Embryonic facial prominence (tissue), 1 donor: ENCODE results near the gene LRRC4C.
"Not testable (repeated sequence)": the region's sequence is repeated elsewhere in the genome, so short reads cannot be mapped to it uniquely, and the experiment has no call there.

Source experiments
- DNase-seq: peaks from one replicate; pipeline ENCODE4 v3.0.0-alpha.2; 2016; ENCODE audit errors: extremely low spot score

LRRC4C gene

GRCh38 chr11:40877981-40878380 lies 581.5 kb downstream of the LRRC4C start:
- DNase-seq, result no peak

GRCh38 chr11:40877256-40877655 lies 582.2 kb downstream of the LRRC4C start:
- no peak for DNase-seq

DNA sequence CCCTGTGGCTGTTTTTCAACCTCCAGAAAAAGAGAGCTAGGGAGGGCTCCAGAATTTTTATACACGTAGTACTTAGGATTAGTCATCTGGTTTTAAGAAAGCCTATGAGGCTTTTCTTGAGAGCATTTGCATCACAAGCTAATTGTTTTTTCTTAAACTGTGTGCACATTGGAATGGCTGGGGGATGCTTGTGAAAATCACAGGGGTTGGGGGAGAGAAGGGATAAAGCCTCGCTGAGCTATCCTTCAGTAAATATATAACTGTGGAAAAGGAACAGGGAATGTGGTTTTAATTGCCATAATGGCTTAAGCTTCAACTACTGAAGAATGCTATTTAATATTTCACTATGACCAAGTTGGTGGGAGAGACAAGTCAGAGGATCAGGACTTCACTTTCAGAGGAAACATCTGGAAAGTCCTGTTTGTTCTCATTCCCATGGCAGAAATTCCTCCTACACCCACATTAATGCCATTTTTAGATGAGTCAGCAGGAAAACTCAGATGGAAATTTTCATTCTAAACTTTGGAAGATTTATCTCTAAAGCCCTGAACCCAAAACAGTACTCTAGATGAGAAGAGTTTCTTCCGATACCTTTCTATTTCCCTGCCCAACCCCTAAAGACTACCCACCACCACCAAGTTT lies 591.3 kb downstream of the LRRC4C start:
- DNase-seq, result no peak

- not testable (repeated sequence) for DNase-seq
Observed at GRCh38 chr11:40857754-40858153, 601.7 kb downstream of the LRRC4C start.

- no peak for DNase-seq
Observed at GRCh38 chr11:40842750-40843339, 616.6 kb downstream of the LRRC4C start.

GRCh38 chr11:40841231-40841630 lies 618.2 kb downstream of the LRRC4C start:
- no peak for DNase-seq

DNA sequence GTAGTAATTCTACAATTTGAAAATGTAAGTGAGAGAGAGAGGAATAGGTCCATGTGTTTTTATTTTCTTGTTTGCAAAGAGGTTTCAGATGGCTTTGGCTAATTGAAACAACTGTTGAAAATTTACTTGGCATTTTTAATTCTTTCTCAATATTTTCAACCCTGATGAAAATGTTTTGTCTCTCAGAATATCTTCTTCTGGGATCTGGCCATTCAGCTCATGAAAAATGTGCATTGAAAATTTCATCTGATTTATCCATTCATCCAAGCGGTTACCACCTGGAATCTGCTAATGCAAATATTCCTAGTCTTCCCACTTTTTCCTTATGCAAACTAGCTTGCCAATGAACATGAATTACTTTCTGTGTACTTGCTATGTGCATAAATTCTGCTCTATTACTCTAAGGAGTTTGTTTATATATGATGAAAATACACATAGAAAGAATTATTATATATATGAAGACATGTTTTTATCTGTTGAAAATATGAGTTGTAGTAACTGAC lies 621.2 kb downstream of the LRRC4C start:
- no peak for DNase-seq

DNA sequence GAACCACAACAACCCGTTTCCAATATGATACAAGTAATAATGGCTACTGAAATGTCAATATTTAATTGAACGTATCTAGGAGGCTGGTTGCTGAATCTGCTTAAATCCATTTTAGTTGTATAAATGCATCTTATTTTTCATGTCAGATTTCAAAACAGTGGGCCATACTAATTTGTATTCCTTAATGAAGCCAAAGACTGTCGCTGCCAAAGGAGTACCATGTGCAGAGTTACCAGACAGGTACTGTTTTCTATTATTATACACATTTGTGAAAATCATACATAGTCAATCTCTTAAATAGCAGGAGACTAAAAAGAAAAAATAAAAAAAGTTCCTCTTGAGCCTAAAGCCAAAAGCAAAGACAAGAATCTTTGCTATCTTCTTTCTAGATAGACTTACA lies 632.3 kb downstream of the LRRC4C start:
- no peak for DNase-seq

DNA sequence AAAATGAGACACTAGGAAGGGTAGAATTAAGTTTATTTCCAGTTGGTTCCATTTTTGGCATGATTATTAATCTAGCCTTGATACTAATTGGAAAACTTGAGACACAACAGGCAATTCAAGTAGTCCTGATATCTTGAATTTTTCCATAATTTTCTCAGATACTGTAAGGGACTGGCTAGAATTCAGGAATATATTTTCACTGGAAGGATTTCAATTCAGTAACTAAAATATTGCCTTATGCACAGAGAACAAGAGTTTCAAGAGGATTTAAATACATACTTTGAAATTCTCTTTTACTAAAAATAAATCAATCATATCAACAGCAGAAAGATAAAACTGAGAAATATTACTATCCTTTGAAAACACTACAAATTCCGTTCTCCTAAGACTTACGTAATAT lies 632.9 kb downstream of the LRRC4C start:
- no peak for DNase-seq

GRCh38 chr11:40825201-40825834 lies 634.1 kb downstream of the LRRC4C start:
- DNase-seq, result no peak

DNA sequence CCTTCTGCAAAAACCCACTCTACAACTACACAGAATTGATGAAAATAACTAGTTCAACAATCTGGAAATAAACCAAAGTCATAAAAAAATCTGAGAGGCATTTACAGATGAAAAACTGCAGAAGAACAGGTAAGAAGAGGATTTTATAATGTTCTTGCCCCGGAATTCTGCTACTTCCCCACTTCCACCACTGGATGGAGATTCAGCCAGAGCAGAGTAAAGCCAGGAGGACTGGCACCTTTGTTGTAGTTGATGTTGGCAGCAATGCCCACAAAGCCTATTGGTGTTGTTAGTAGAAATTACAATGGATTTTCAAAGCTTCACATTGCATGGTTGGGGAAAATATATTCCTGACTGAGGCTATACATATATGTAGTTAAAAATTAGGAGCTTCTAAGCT lies 640.2 kb downstream of the LRRC4C start:
- DNase-seq, result no peak

- DNase-seq, result no peak
Observed at GRCh38 chr11:40816976-40817375, 642.5 kb downstream of the LRRC4C start.

DNA sequence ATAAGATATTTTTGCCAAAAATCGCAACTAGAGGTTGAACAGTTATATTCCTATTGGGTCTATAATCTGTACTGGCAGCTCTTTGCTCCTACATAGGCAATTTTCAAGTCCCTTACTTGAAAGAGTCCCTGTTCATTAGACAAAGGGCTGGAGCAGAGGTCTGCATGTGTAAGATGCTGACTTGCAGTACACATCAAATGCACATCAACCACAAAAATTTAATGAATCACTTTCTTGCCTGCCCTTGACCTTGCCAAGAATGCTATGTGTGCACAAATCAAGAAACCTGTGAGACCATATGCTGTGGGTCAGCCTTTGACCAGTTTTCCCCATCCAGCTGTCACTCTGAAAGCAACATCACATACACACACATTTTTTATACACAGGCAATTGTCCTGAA lies 661.5 kb downstream of the LRRC4C start:
- no peak for DNase-seq

GRCh38 chr11:40787224-40787623 lies 672.2 kb downstream of the LRRC4C start:
- DNase-seq, result no peak

- no peak for DNase-seq
Observed at GRCh38 chr11:40763046-40763445, 696.4 kb downstream of the LRRC4C start.

DNA sequence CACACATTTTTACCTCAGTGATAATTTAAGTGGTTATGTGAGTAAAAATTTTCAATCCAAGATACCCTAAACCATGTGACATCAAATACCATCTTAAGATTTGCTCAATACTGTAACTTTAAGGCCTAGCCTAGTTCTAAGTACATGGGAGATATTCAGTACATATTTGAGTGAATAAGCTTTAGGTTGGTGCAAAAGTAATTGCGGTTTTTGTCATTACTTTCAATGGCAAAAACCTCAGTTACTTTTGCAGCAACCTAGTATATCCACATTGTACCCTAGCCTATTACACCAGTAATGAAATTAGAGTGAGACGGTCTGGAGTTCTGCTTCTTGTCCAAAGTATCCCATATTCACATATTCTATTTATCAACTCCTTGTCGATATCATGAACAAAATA lies 700.1 kb downstream of the LRRC4C start:
- no peak for DNase-seq

GRCh38 chr11:40754297-40754696 lies 705.2 kb downstream of the LRRC4C start:
- DNase-seq, result no peak

- DNase-seq, result no peak
Observed at GRCh38 chr11:40746282-40746681, 713.2 kb downstream of the LRRC4C start.

- no peak for DNase-seq
Observed at GRCh38 chr11:40732132-40732531, 727.3 kb downstream of the LRRC4C start.

- DNase-seq, result no peak
Observed at GRCh38 chr11:40722179-40722795, 737.2 kb downstream of the LRRC4C start.

- no peak for DNase-seq
Observed at GRCh38 chr11:40716344-40717130, 742.9 kb downstream of the LRRC4C start.

DNA sequence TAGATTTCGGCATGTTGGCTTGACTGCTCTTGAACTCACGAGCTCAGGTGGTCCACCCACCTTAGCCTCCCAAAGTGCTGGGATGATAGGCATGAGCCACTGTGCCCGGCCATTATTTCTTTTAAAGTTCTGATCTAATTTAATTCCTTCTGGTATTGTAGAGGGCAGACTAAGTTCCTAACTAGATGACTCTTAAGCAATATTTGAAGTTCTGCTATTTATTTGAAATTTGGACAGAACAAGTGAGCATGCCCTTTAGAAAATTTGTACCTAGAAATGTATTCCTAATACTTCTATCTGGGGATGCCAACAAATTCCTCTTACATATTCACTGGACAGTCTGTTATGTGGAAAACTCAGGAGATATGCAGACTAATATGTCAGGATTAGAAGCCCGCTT lies 746.4 kb downstream of the LRRC4C start:
- DNase-seq, result no peak
